ENCODE results near the gene UBE3B.

The UBE3B gene

DNA sequence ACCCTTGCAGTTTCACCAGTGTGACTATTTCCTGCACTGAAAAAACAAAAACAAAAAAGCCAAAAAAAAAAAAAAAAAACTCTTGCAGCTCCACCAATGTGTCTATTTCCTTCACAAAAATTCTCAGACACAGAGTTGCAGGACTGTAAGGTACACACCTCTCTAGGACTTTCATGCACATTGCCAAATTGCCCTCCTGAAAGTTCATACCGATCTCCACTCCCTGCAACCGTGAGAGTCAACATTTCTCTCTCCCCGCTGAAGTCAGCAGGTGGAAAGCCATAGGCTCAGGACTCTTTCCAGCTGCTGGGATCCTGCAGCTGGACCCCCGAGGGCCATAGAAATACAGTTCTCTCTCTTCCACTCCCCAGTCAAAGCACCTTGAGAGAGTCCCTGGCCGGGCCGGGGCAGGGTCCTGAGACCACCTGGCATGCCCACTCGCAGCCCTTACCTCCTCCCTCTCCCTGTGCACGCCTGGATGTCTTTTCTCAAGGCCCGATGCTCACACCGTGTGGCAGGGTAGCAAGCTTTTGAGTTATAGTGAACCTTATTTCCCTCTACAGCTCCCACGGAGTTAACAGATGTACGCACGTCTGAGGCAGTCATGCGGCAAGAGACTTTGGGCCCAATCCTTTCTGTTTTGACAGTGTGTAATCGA, 72.3 kb downstream of the UBE3B start:
- DNase-seq, result peak; percentile 59
- H3K27me3 ChIP-seq (ENCODE audit: insufficient read depth, low read depth, severe bottlenecking), result no peaks in the 10 kb centered on the region
- H3K27ac ChIP-seq, result peak overlapping the region; percentile 45
- H3K9me3 ChIP-seq (ENCODE audit: severe bottlenecking), result no peaks in the 10 kb centered on the region
- no peak overlapping the region for H3K4me3 ChIP-seq (ENCODE audit: low read depth, low read length)
- TF ChIP-seq, protein P1, sequence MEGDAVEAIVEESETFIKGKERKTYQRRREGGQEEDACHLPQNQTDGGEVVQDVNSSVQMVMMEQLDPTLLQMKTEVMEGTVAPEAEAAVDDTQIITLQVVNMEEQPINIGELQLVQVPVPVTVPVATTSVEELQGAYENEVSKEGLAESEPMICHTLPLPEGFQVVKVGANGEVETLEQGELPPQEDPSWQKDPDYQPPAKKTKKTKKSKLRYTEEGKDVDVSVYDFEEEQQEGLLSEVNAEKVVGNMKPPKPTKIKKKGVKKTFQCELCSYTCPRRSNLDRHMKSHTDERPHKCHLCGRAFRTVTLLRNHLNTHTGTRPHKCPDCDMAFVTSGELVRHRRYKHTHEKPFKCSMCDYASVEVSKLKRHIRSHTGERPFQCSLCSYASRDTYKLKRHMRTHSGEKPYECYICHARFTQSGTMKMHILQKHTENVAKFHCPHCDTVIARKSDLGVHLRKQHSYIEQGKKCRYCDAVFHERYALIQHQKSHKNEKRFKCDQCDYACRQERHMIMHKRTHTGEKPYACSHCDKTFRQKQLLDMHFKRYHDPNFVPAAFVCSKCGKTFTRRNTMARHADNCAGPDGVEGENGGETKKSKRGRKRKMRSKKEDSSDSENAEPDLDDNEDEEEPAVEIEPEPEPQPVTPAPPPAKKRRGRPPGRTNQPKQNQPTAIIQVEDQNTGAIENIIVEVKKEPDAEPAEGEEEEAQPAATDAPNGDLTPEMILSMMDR (IDR thresholded peaks at IDR 0.05; ENCODE audit: low read depth, low read length), result no peak
- no peaks in the 10 kb centered on the region for H3K36me3 ChIP-seq

DNA sequence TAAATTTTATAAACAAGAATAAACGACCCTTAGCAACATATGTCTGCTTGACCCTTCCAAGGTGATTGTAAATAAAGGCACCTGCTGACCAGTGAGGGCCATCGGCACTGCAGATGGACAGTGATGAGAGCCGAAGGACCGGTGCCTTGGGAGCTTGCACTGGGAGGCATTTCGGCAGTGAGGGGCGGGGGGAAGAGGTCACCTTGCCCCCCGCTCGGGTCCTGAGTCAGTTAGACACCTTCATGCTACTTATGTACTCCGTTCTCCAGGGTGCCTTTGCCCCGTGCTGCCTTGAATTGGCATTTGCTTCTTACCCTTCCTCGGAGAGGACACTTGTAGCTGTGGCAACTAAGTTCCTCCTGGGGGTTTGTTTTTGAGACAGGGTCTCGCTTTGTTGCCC, 72.8 kb downstream of the UBE3B start:
- Histone ChIP-seq H3K27me3 (ENCODE audit: insufficient read depth, low read depth, severe bottlenecking) (no peaks in the 10 kb centered on the region), H3K4me3 (ENCODE audit: low read depth, low read length) (no peak overlapping the region), H3K27ac (peak overlapping the region; percentile 45), H3K36me3 (no peaks in the 10 kb centered on the region), H3K9me3 (ENCODE audit: severe bottlenecking) (no peaks in the 10 kb centered on the region)
- no peak for DNase-seq
- TF ChIP-seq, protein P1 (IDR thresholded peaks at IDR 0.05; ENCODE audit: low read depth, low read length), result no peak

DNA sequence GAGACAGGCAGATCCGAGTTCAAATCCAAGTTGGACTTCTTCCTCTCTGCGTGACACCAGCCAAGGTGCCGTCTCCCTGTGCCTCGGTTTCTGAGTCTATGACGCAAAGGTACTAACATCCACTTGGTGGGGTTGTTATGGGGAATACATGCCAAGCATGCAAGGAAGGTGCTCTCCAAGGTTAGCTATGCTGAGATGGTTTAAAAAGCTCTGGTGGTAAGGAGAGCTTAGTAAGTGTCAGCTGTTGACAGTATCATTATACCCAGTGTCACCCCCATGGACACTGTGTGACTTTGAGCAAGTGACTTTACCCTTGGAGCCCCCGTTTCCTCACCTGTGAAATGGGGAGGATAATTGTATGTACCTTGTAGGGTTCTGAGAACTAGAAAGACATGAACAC, 73.7 kb downstream of the UBE3B start:
- H3K4me3 ChIP-seq (ENCODE audit: low read depth, low read length), result no peak overlapping the region
- TF ChIP-seq, protein P1 (IDR thresholded peaks at IDR 0.05; ENCODE audit: low read depth, low read length), result no peak
- H3K9me3 ChIP-seq (ENCODE audit: severe bottlenecking), result no peaks in the 10 kb centered on the region
- DNase-seq, result no peak
- H3K27me3 ChIP-seq (ENCODE audit: insufficient read depth, low read depth, severe bottlenecking), result no peaks in the 10 kb centered on the region
- 0 out of 2 replicates have a peak, but pooled peaks cover 4% of the 10 kb centered on the region for H3K36me3 ChIP-seq
- H3K27ac ChIP-seq, result no peak overlapping the region

DNA sequence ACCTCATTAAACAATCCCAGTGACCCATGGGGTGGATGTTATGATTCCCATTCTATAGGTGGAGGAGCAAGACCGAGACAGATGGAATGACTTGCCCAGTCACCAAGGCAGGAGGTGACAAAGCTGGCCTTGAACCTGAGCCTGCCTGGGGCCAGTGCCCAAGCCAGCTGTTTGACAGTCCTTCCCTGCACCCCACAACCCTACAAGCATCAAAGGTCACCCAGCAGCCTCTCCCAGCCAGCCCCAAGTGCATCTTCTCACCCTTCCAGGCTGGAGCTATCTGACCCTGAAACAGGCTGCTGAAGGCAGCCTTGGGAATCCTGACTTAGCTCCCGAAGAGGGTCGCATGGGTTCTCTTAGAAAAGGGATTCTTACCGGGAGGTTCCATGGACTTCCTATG, 75.5 kb downstream of the UBE3B start:
- H3K27me3 ChIP-seq (ENCODE audit: insufficient read depth, low read depth, severe bottlenecking), result no peaks in the 10 kb centered on the region

DNA sequence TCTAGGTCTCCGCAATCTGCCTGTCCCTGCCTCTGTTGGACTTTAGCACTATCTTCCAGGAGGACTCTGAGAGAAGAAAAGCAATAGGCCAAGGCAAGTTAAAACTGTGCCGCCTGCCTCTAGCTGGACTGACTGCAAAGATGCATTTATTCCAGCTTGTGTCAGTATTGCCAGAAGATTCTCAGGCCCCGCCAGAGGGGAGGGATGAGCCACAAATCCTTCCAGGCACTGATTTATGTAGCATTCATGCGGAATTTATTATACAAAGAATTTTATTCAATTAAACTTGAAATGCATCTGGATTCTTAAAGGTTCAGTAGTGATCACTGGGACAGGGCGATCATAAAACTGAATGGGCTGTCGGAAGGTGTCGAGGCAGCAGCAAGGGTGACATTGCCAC, 76.0 kb downstream of the UBE3B start:
- H3K9me3 ChIP-seq (ENCODE audit: severe bottlenecking), result no peaks in the 10 kb centered on the region
- H3K27ac ChIP-seq, result no peak overlapping the region
- no peak for DNase-seq
- TF ChIP-seq, protein P1 (IDR thresholded peaks at IDR 0.05; ENCODE audit: low read depth, low read length), result no peak
- H3K36me3 ChIP-seq, result peaks cover 17% of the 10 kb centered on the region; the same call in 1 of the 2 replicates
- no peaks in the 10 kb centered on the region for H3K27me3 ChIP-seq (ENCODE audit: insufficient read depth, low read depth, severe bottlenecking)
- H3K4me3 ChIP-seq (ENCODE audit: low read depth, low read length), result no peak overlapping the region

More for the DNA sequence above, 75.5 kb downstream of the UBE3B start:
- DNase-seq, result no peak
- H3K4me3 ChIP-seq (ENCODE audit: low read depth, low read length), result no peak overlapping the region
- TF ChIP-seq, protein P1 (IDR thresholded peaks at IDR 0.05; ENCODE audit: low read depth, low read length), result no peak
- no peak overlapping the region for H3K27ac ChIP-seq
- H3K9me3 ChIP-seq (ENCODE audit: severe bottlenecking), result no peaks in the 10 kb centered on the region
- H3K36me3 ChIP-seq, result peaks cover 15% of the 10 kb centered on the region; the same call in 1 of the 2 replicates
